K562 treated with DMSO at 1 percent for 12 hours (cell line): Measurements from ENCODE around the gene BEST1. TPM values are rescaled to one million over a fixed set of nuclear protein-coding genes. Genes with fewer than 3 reads are reported as not detected.

Experiments used
- total RNA-seq: library from RNA; unstranded; fragments of 300-600 nt; gene quantifications from 2 replicates; pipeline ENCODE4 v1.2.3, GENCODE V29; 2022; ENCODE audit not compliant: insufficient read depth

Gene BEST1
- total RNA-seq, result 8.8 and 12.0 TPM in 2 replicates

GRCh38 chr11:61950035-61950547, at the start of gene BEST1:
TSS of gene BEST1 (plus strand) at chr11:61950351. CDS start at chr11:61951807, 1,456 bp downstream.

GRCh38 chr11:61917334-61918109, 32.6 kb upstream of the BEST1 start, which contains the start of gene RAB3IL1:
TSS of gene RAB3IL1 (minus strand) at chr11:61917566. CDS start at chr11:61917367, 199 bp downstream.

GRCh38 chr11:61967116-61967923, 17.2 kb downstream of the BEST1 start, which contains the start of gene FTH1:
TSS of gene FTH1 (minus strand) at chr11:61967634. CDS start at chr11:61967425, 209 bp downstream.

Other genes with a start within 250 kb of the BEST1 start
- 7.7 and 25.4 TPM in 2 replicates for gene MYRF, start 197.7 kb upstream of the BEST1 start, total RNA-seq
- gene TMEM258, start 157.8 kb upstream of the BEST1 start, total RNA-seq, result 300 and 514 TPM in 2 replicates
- gene FEN1, start 157.4 kb upstream of the BEST1 start, total RNA-seq, result 142 and 163 TPM in 2 replicates
- gene FADS1, start 133.3 kb upstream of the BEST1 start, total RNA-seq, result 23.6 and 73.2 TPM in 2 replicates
- gene FADS2, start 122.1 kb upstream of the BEST1 start, total RNA-seq, result 5.3 and 9.3 TPM in 2 replicates
- gene FADS3, start 58.8 kb upstream of the BEST1 start, total RNA-seq, result 33.7 and 44.6 TPM in 2 replicates
- 6.3 and 7.5 TPM in 2 replicates for gene RAB3IL1, start 32.8 kb upstream of the BEST1 start, total RNA-seq
- 4,700 and 4,919 TPM in 2 replicates for gene FTH1, start 17.3 kb downstream of the BEST1 start, total RNA-seq
- gene INCENP, start 173.7 kb downstream of the BEST1 start, total RNA-seq, result 23.2 and 59.1 TPM in 2 replicates
- gene SCGB1D1, start 239.9 kb downstream of the BEST1 start, total RNA-seq, result not detected in 2 replicates